ENCODE results near the gene OPCML. TPM values are rescaled to one million over a fixed set of nuclear protein-coding genes. Genes with fewer than 3 reads are reported as not detected.

OPCML gene
- total RNA-seq, 1 experiment from 2014 or later: 0.94 TPM

DNA sequence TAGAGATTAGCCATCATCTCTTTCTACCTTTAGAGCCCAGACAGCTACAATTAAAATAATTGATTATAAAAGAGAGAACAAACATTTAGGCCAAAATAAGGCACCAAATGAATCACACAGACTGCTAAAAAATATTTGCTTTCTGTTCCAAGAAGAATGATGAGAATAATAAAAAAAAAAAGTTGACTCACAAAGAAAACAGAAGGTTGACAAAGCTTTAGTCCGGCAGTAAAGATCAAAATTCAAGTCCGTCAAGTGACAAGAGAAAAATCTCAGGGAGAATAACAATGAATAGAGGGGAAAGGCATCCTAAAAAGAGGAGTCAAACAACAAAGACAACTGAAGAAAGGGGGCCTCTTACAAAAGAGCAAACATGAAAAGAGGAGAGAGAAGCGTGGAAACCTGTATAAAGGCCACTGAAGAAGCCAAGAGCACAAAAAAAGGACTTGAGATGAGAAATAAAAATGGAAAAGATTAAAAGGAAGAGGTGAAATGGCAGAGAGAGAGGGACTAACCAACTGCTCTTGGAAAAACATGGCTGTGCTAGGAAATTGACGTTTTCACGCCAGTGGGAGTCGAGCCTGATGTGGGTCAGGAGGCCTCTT, 910.2 kb downstream of the OPCML start:
- H3K4me2 ChIP-seq (ENCODE audit: insufficient read depth, insufficient read length, low read length): no peak overlapping the region
- no peaks in the 10 kb centered on the region for H4K20me1 ChIP-seq (ENCODE audit: control insufficient read depth, insufficient read depth, insufficient read length)
- Mint-ChIP-seq H3K4me1 (peaks cover 4% of the 10 kb centered on the region in 2 experiments; a peak in 3 of 4 replicates), H3K36me3 (ENCODE audit: insufficient read depth in 1 of 3, low read depth in 3 of 3) (no peaks in the 10 kb centered on the region), H3K27me3 (ENCODE audit: low read depth) (no peaks in the 10 kb centered on the region; the same call in none of the 2 replicates), H3K4me3 (no peak overlapping the region), H3K9me3 (no peaks in the 10 kb centered on the region), H3K27ac (no peak overlapping the region)
- H3K27ac ChIP-seq (ENCODE audit: insufficient read length, low read depth, low read length): no peak overlapping the region
- H2BK12ac ChIP-seq (ENCODE audit: insufficient read length, low read depth, low read length): no peak overlapping the region
- no peaks in the 10 kb centered on the region for H3K79me1 ChIP-seq (ENCODE audit: insufficient read depth, low read depth, low read length, poor library complexity, severe bottlenecking)
- H3K79me2 ChIP-seq (ENCODE audit: insufficient read depth, low read length): no peaks in the 10 kb centered on the region
- H3T11ph ChIP-seq (ENCODE audit: low read length): no peak overlapping the region
- H2BK120ac ChIP-seq (ENCODE audit: low read depth, low read length, poor library complexity, severe bottlenecking): no peak overlapping the region
- DNase-seq: no peak
- H3K4me1 ChIP-seq (ENCODE audit: insufficient read depth, low read length): no peaks in the 10 kb centered on the region
- H3K18ac ChIP-seq (ENCODE audit: insufficient read length, low read depth, low read length): no peak overlapping the region
- H3K23me2 ChIP-seq (ENCODE audit: insufficient read length, low read depth, low read length, poor library complexity, severe bottlenecking): no peaks in the 10 kb centered on the region
- H3K23ac ChIP-seq (ENCODE audit: insufficient read length, low read depth, low read length): no peak overlapping the region
- H2BK20ac ChIP-seq (ENCODE audit: low read depth, low read length, poor library complexity, severe bottlenecking): no peak overlapping the region
- no CpG with 5 or more reads among the region's 6 CpGs for WGBS (ENCODE audit: extremely low coverage, insufficient read length, low lambda C conversion rate)
- H4K91ac ChIP-seq (ENCODE audit: insufficient read length, low read depth, low read length): no peak overlapping the region
- H2BK5ac ChIP-seq (ENCODE audit: insufficient read length, low read length): no peak overlapping the region
- TF ChIP-seq, protein P1, sequence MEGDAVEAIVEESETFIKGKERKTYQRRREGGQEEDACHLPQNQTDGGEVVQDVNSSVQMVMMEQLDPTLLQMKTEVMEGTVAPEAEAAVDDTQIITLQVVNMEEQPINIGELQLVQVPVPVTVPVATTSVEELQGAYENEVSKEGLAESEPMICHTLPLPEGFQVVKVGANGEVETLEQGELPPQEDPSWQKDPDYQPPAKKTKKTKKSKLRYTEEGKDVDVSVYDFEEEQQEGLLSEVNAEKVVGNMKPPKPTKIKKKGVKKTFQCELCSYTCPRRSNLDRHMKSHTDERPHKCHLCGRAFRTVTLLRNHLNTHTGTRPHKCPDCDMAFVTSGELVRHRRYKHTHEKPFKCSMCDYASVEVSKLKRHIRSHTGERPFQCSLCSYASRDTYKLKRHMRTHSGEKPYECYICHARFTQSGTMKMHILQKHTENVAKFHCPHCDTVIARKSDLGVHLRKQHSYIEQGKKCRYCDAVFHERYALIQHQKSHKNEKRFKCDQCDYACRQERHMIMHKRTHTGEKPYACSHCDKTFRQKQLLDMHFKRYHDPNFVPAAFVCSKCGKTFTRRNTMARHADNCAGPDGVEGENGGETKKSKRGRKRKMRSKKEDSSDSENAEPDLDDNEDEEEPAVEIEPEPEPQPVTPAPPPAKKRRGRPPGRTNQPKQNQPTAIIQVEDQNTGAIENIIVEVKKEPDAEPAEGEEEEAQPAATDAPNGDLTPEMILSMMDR (conservative IDR thresholded peaks at IDR 0.05): no peak
- no peak overlapping the region for H3K9ac ChIP-seq (ENCODE audit: extremely low read depth, insufficient read length, low read length)
- H2BK15ac ChIP-seq (ENCODE audit: low read depth, low read length): no peak overlapping the region
- no peak overlapping the region for H2AFZ ChIP-seq (ENCODE audit: low read length)
- no peak overlapping the region for H3K4ac ChIP-seq (ENCODE audit: low read depth, low read length)
- H3K9me3 ChIP-seq (ENCODE audit: control insufficient read depth, low read depth, low read length): no peaks in the 10 kb centered on the region
- no peak overlapping the region for H4K5ac ChIP-seq (ENCODE audit: insufficient read length, low read depth, low read length)
- H4K8ac ChIP-seq (replicated peaks; ENCODE audit: insufficient read length, low read depth, low read length): no peak overlapping the region
- H3K27me3 ChIP-seq (ENCODE audit: insufficient read depth, low read length): no peaks in the 10 kb centered on the region
- no peak overlapping the region for H2AK5ac ChIP-seq (ENCODE audit: insufficient read length, low read length)
- H3K56ac ChIP-seq (ENCODE audit: insufficient read length, low read depth, low read length): no peak overlapping the region
- no peak overlapping the region for H3K14ac ChIP-seq (ENCODE audit: insufficient read depth, low read length)

All from H9 (cell line).